K562 (cell line): Measurements from ENCODE around the gene ERAL1. TPM values are rescaled to one million over a fixed set of nuclear protein-coding genes. Genes with fewer than 3 reads are reported as not detected.

ENCODE experiments used
- ARNT ChIP-seq, 2 experiments: fragments of 450-650 bp; IDR thresholded peaks; 2 replicates each; pipeline ENCODE4 v1.6.1; 2016; ENCODE audit warnings: mild to moderate bottlenecking in 1 of 2
- CTCF ChIP-seq, 3 experiments: IDR thresholded peaks in 2 of 3; conservative IDR thresholded peaks in 1 of 3; 2 replicates each; pipeline ENCODE4 v1.5.1; 2011 to 2012; ENCODE audit warnings: low read length in 3 of 3, mild to moderate bottlenecking in 3 of 3, control low read depth in 2 of 3, improper control_type of control experiment in 1 of 3, inconsistent platforms in 1 of 3, low read depth in 1 of 3, mixed read lengths in 1 of 3, moderate library complexity in 1 of 3; ENCODE audit not compliant: insufficient read depth in 2 of 3
- FUS ChIP-seq: fragments of 200-400 bp; formaldehyde crosslinking; optimal IDR thresholded peaks from 2 replicates; pipeline ENCODE3; 2017; ENCODE audit warnings: low read depth, low read length
- HCFC1 ChIP-seq: IDR thresholded peaks from 2 replicates; pipeline ENCODE4 v1.6.1; 2012; ENCODE audit warnings: low read depth, low read length, improper control_type of control experiment
- HOMEZ ChIP-seq: fragments of 250-450 bp; sonication (Bioruptor Pico); IDR thresholded peaks from 2 replicates; pipeline ENCODE4 v1.4.0; 2020; ENCODE audit warnings: mild to moderate bottlenecking, moderate library complexity
- KAT8 ChIP-seq: fragments of 450-650 bp; IDR thresholded peaks from 2 replicates; pipeline ENCODE4 v1.6.1; 2016; ENCODE audit warnings: low read depth, mild to moderate bottlenecking
- KDM4B ChIP-seq, 2 experiments: fragments of 450-650 bp in 1 of 2; sonication (generic) in 1 of 2; IDR thresholded peaks; 2 replicates each; pipeline ENCODE4 v1.6.1; 2016 to 2017; ENCODE audit warnings: borderline replicate concordance in 2 of 2, antibody characterized with exemption in 1 of 2, low read depth in 1 of 2, mild to moderate bottlenecking in 1 of 2
- KDM5B ChIP-seq: fragments of 200-600 bp; sonication (generic); IDR thresholded peaks from 2 replicates; pipeline ENCODE4 v1.6.1; 2012; ENCODE audit warnings: low read depth, mild to moderate bottlenecking, moderate library complexity, low read length, control low read depth, inconsistent platforms; ENCODE audit not compliant: insufficient replicate concordance
- MEIS2 ChIP-seq: fragments of 450-650 bp; IDR thresholded peaks from 2 replicates; pipeline ENCODE4 v1.6.1; 2014; ENCODE audit warnings: mild to moderate bottlenecking; ENCODE audit not compliant: partially characterized antibody
- RAD21 ChIP-seq, 2 experiments: fragments of 250-450 bp in 1 of 2; fragments of 450-650 bp in 1 of 2; sonication (Bioruptor Pico) in 1 of 2; formaldehyde crosslinking in 1 of 2; IDR thresholded peaks in 1 of 2; conservative IDR thresholded peaks in 1 of 2; 2 replicates each; pipeline versions ENCODE4 v1.4.0 to v1.8.0; 2020 to 2022; ENCODE audit warnings: mild to moderate bottlenecking in 2 of 2, moderate library complexity in 1 of 2
- SLC30A9 ChIP-seq: fragments of 250-450 bp; sonication (Bioruptor Pico); IDR thresholded peaks from 2 replicates; pipeline ENCODE4 v1.8.0; 2022; ENCODE audit warnings: mild to moderate bottlenecking, moderate library complexity
- SRSF1 ChIP-seq: fragments of 200-400 bp; formaldehyde crosslinking; IDR thresholded peaks from 2 replicates; pipeline ENCODE4 v1.6.1; 2017; ENCODE audit warnings: mild to moderate bottlenecking, low read depth, low read length, moderate library complexity
- ZFP36 ChIP-seq: fragments of 150-350 bp; IDR thresholded peaks from 2 replicates; pipeline ENCODE4 v1.6.1; 2018; ENCODE audit warnings: low read length, low read depth; ENCODE audit not compliant: partially characterized antibody
- ZNF518B ChIP-seq: fragments of 250-450 bp; sonication (Bioruptor Pico); IDR thresholded peaks from 2 replicates; pipeline ENCODE4 v1.5.0; 2021; ENCODE audit warnings: mild to moderate bottlenecking, moderate library complexity
- polyA plus RNA-seq, 8 experiments: library from polyadenylated mRNA; depleted of rRNA in 4 of 8; stranded (reverse) in 5 of 8; unstranded in 3 of 8; fragments of >200 nt; fragmentation: Nextera tagmentation in 2 of 8; fragmentation: Illumina TruSeq in 1 of 8; extraction: Ambion mirVana in 2 of 8; extraction: Trizol in 1 of 8; gene quantifications; 2 replicates each; pipeline versions ENCODE4 v1.2.1 to v1.2.3, GENCODE V29; 2011 to 2014; ENCODE audit warnings: inconsistent platforms in 1 of 8, missing spikeins in 1 of 8
- total RNA-seq, 7 experiments: library from RNA; depleted of rRNA in 6 of 7; stranded (reverse); fragments of >200 nt in 6 of 7; fragmentation: Illumina TruSeq in 2 of 7; extraction: Trizol in 2 of 7; gene quantifications; 2 replicates each; pipeline versions ENCODE4 v1.2.1 to v1.2.3, GENCODE V29; 2011 to 2021; ENCODE audit warnings: low replicate concordance in 1 of 7
- TF ChIP-seq, protein P1 (sequence below), 2 experiments: fragments of 200-800 bp in 1 of 2; sonication (Bioruptor generic) in 1 of 2; sonication (generic) in 1 of 2; formaldehyde crosslinking in 1 of 2; IDR thresholded peaks in 1 of 2; conservative IDR thresholded peaks in 1 of 2; 2 replicates each; pipeline versions ENCODE4 v1.5.0 to v1.6.1; 2016 to 2020; ENCODE audit warnings: missing compliant biosample characterization in 1 of 2, missing genetic modification characterization in 1 of 2, missing genetic modification reagents in 1 of 2

ERAL1 gene
- total and polyA plus RNA-seq, 9 of the 15 experiments (the other 6 are each of a cell fraction or from before 2014, with no cell fraction given): 37.5 to 351 (median 106) TPM

GRCh38 chr17:28854457-28855335 lies at the start of gene ERAL1 (continued):
- TF ChIP-seq CTCF (IDR thresholded peaks at IDR 0.05 in 2 of 3, conservative IDR thresholded peaks at IDR 0.05 in 1 of 3; ENCODE audit: insufficient read depth in 2 of 3, low read depth in 1 of 3, low read length in 3 of 3) (peak in 1 of 3 experiments; percentile 16; a peak in 2 of 6 replicates), RAD21 (CRISPR knock-in tag; conservative IDR thresholded peaks at IDR 0.05 in 1 of 2, IDR thresholded peaks at IDR 0.05 in 1 of 2) (0 out of 4 replicates have a peak, but pooled peaks of 1 of the 2 experiments have one; percentile 3), FUS (no peak), KDM5B (peak; percentile 84), ZNF518B (CRISPR knock-in tag) (no peak), HCFC1 (peak; percentile 82), SLC30A9 (CRISPR knock-in tag) (no peak), KAT8 (no peak), HOMEZ (CRISPR knock-in tag) (no peak), MEIS2 (no peak), ZFP36 (peak; percentile 24), ARNT (IDR thresholded peaks at IDR 0.05) (peak; percentile 76 to 87; a peak in 3 of 4 replicates), KDM4B (IDR thresholded peaks at IDR 0.05; ENCODE audit: borderline replicate concordance in 2 of 2, low read depth in 1 of 2) (no peak), SRSF1 (no peak)
- TF ChIP-seq, protein P1, sequence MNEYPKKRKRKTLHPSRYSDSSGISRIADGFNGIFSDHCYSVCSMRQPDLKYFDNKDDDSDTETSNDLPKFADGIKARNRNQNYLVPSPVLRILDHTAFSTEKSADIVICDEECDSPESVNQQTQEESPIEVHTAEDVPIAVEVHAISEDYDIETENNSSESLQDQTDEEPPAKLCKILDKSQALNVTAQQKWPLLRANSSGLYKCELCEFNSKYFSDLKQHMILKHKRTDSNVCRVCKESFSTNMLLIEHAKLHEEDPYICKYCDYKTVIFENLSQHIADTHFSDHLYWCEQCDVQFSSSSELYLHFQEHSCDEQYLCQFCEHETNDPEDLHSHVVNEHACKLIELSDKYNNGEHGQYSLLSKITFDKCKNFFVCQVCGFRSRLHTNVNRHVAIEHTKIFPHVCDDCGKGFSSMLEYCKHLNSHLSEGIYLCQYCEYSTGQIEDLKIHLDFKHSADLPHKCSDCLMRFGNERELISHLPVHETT (CRISPR knock-in tag; conservative IDR thresholded peaks at IDR 0.05 in 1 of 2, IDR thresholded peaks at IDR 0.05 in 1 of 2): peak in 1 of 2 experiments; percentile 83; a peak in 2 of 4 replicates
